Activated T-cell treated with anti-CD3 and anti-CD28 coated beads, Interleukin-2, amount 50 U/mL, for 4 hours (primary cell): ENCODE results near the gene RLBP1. TPM values are rescaled to one million over a fixed set of nuclear protein-coding genes. Genes with fewer than 3 reads are reported as not detected.

Experiments used
- ATAC-seq, 2 donors: fragments of 200-7000 bp; cut with Tn5 transposase; one replicate each; pipeline ENCODE4 v1.10.0; 2021
- DNase-seq: peaks from one replicate; pipeline ENCODE4 v3.0.0-alpha.2; 2020
- H3K27me3 Mint-ChIP-seq: one replicate; pipeline ENCODE4 v1.8.0; 2021; ENCODE audit warnings: low read depth, mixed read lengths
- H3K36me3 Mint-ChIP-seq: one replicate; pipeline ENCODE4 v1.8.0; 2022; ENCODE audit warnings: mixed read lengths; ENCODE audit not compliant: insufficient read depth
- H3K4me1 Mint-ChIP-seq: one replicate; pipeline ENCODE4 v1.8.0; 2021; ENCODE audit warnings: low read depth, mixed read lengths
- H3K4me3 Mint-ChIP-seq: one replicate; pipeline ENCODE4 v1.8.0; 2021; ENCODE audit warnings: mild to moderate bottlenecking, moderate library complexity, mixed read lengths
- H3K9me3 Mint-ChIP-seq: one replicate; pipeline ENCODE4 v1.8.0; 2021; ENCODE audit warnings: mixed read lengths
- total RNA-seq, 3 donors: library from RNA; stranded (reverse); gene quantifications; one replicate each; pipeline ENCODE4 v1.2.1, GENCODE V29; 2021

The RLBP1 gene
- total RNA-seq, 3 donors from 2014 or later: not detected

GRCh38 chr15:89218531-89218930 lies 2.8 kb downstream of the RLBP1 start:
- DNase-seq: no peak
- H3K36me3 Mint-ChIP-seq: no peaks in the 10 kb centered on the region
- H3K4me3 Mint-ChIP-seq: no peak overlapping the region
- H3K27me3 Mint-ChIP-seq: peaks cover 3% of the 10 kb centered on the region
- no peaks in the 10 kb centered on the region for H3K4me1 Mint-ChIP-seq
- no peaks in the 10 kb centered on the region for H3K9me3 Mint-ChIP-seq
- no peak for ATAC-seq

GRCh38 chr15:89217686-89218376 lies 3.5 kb downstream of the RLBP1 start:
- Mint-ChIP-seq H3K36me3 (no peaks in the 10 kb centered on the region), H3K4me1 (no peaks in the 10 kb centered on the region), H3K4me3 (no peak overlapping the region), H3K27me3 (peaks cover 3% of the 10 kb centered on the region), H3K9me3 (no peaks in the 10 kb centered on the region)
- ATAC-seq: no peak
- no peak for DNase-seq

GRCh38 chr15:89217031-89217430 lies 4.3 kb downstream of the RLBP1 start:
- no peaks in the 10 kb centered on the region for H3K36me3 Mint-ChIP-seq
- no peaks in the 10 kb centered on the region for H3K4me1 Mint-ChIP-seq
- DNase-seq: no peak
- H3K27me3 Mint-ChIP-seq: peaks cover 3% of the 10 kb centered on the region
- no peaks in the 10 kb centered on the region for H3K9me3 Mint-ChIP-seq
- H3K4me3 Mint-ChIP-seq: no peak overlapping the region
- ATAC-seq: no peak

GRCh38 chr15:89215627-89216026 lies 5.8 kb downstream of the RLBP1 start:
- DNase-seq (no peak), ATAC-seq (no peak)
- Mint-ChIP-seq H3K4me3 (no peak overlapping the region), H3K36me3 (no peaks in the 10 kb centered on the region), H3K4me1 (no peaks in the 10 kb centered on the region), H3K9me3 (no peaks in the 10 kb centered on the region), H3K27me3 (peaks cover 3% of the 10 kb centered on the region)

- peaks cover 2% of the 10 kb centered on the region for H3K27me3 Mint-ChIP-seq
- no peaks in the 10 kb centered on the region for H3K9me3 Mint-ChIP-seq
- no peaks in the 10 kb centered on the region for H3K36me3 Mint-ChIP-seq
- ATAC-seq (no peak), DNase-seq (no peak)
- H3K4me1 Mint-ChIP-seq: peaks cover 6% of the 10 kb centered on the region
- no peak overlapping the region for H3K4me3 Mint-ChIP-seq
Measured at GRCh38 chr15:89211678-89212170, 9.7 kb downstream of the RLBP1 start.

GRCh38 chr15:89209057-89209456 lies 12.3 kb downstream of the RLBP1 start:
- H3K36me3 Mint-ChIP-seq: no peaks in the 10 kb centered on the region
- H3K27me3 Mint-ChIP-seq: peaks cover 2% of the 10 kb centered on the region
- no peak for ATAC-seq

GRCh38 chr15:89208256-89208655 lies 13.1 kb downstream of the RLBP1 start:
- Mint-ChIP-seq H3K9me3 (no peaks in the 10 kb centered on the region), H3K4me3 (no peak overlapping the region), H3K36me3 (no peaks in the 10 kb centered on the region), H3K27me3 (peaks cover 2% of the 10 kb centered on the region), H3K4me1 (peaks cover 28% of the 10 kb centered on the region)
- DNase-seq (no peak), ATAC-seq (no peak)

More at GRCh38 chr15:89209057-89209456, 12.3 kb downstream of the RLBP1 start:
- Mint-ChIP-seq H3K4me1 (peaks cover 20% of the 10 kb centered on the region), H3K4me3 (no peak overlapping the region), H3K9me3 (no peaks in the 10 kb centered on the region)
- no peak for DNase-seq

- peak; percentile 73 for DNase-seq
- H3K27me3 Mint-ChIP-seq: peaks cover 2% of the 10 kb centered on the region
- no peaks in the 10 kb centered on the region for H3K9me3 Mint-ChIP-seq
- H3K4me3 Mint-ChIP-seq: peak overlapping the region; percentile 27
- H3K36me3 Mint-ChIP-seq: no peaks in the 10 kb centered on the region
- ATAC-seq: peak; percentile 80 to 82
- peaks cover 29% of the 10 kb centered on the region for H3K4me1 Mint-ChIP-seq
Measured at GRCh38 chr15:89206908-89207331, 14.5 kb downstream of the RLBP1 start.

- Mint-ChIP-seq H3K4me3 (no peak overlapping the region), H3K4me1 (peaks cover 29% of the 10 kb centered on the region), H3K27me3 (peaks cover 2% of the 10 kb centered on the region), H3K9me3 (no peaks in the 10 kb centered on the region), H3K36me3 (peaks cover 3% of the 10 kb centered on the region)
- no peak for ATAC-seq
- DNase-seq: no peak
Measured at GRCh38 chr15:89205991-89206585, 15.3 kb downstream of the RLBP1 start.

GRCh38 chr15:89203705-89204273 lies 17.6 kb downstream of the RLBP1 start:
- peaks cover 2% of the 10 kb centered on the region for H3K27me3 Mint-ChIP-seq
- peaks cover 9% of the 10 kb centered on the region for H3K36me3 Mint-ChIP-seq
- DNase-seq (no peak), ATAC-seq (peak; percentile 81 to 91)
- no peaks in the 10 kb centered on the region for H3K9me3 Mint-ChIP-seq
- peaks cover 29% of the 10 kb centered on the region for H3K4me1 Mint-ChIP-seq
- peak overlapping the region; percentile 29 for H3K4me3 Mint-ChIP-seq

GRCh38 chr15:89201465-89202005 lies 19.8 kb downstream of the RLBP1 start:
- H3K4me3 Mint-ChIP-seq: no peak overlapping the region
- H3K27me3 Mint-ChIP-seq: no peaks in the 10 kb centered on the region
- peaks cover 28% of the 10 kb centered on the region for H3K4me1 Mint-ChIP-seq
- H3K36me3 Mint-ChIP-seq: peaks cover 9% of the 10 kb centered on the region
- DNase-seq: no peak
- H3K9me3 Mint-ChIP-seq: no peaks in the 10 kb centered on the region
- ATAC-seq: no peak

GRCh38 chr15:89200182-89200581 lies 21.2 kb downstream of the RLBP1 start:
- Mint-ChIP-seq H3K4me1 (peaks cover 24% of the 10 kb centered on the region), H3K27me3 (no peaks in the 10 kb centered on the region), H3K36me3 (peaks cover 14% of the 10 kb centered on the region), H3K9me3 (no peaks in the 10 kb centered on the region), H3K4me3 (no peak overlapping the region)
- no peak for DNase-seq
- ATAC-seq: no peak

- ATAC-seq: no peak
Measured at GRCh38 chr15:89199746-89200145, 21.6 kb downstream of the RLBP1 start.

GRCh38 chr15:89198934-89199333 lies 22.4 kb downstream of the RLBP1 start:
- Mint-ChIP-seq H3K36me3 (peaks cover 15% of the 10 kb centered on the region), H3K4me1 (peaks cover 14% of the 10 kb centered on the region), H3K4me3 (no peak overlapping the region), H3K9me3 (no peaks in the 10 kb centered on the region), H3K27me3 (no peaks in the 10 kb centered on the region)
- no peak for DNase-seq
- ATAC-seq: no peak

More at GRCh38 chr15:89199746-89200145, 21.6 kb downstream of the RLBP1 start:
- H3K27me3 Mint-ChIP-seq: no peaks in the 10 kb centered on the region
- no peak overlapping the region for H3K4me3 Mint-ChIP-seq
- no peak for DNase-seq
- peaks cover 15% of the 10 kb centered on the region for H3K36me3 Mint-ChIP-seq
- H3K9me3 Mint-ChIP-seq: no peaks in the 10 kb centered on the region
- peaks cover 21% of the 10 kb centered on the region for H3K4me1 Mint-ChIP-seq
